Effector memory CD4-positive, alpha-beta T cell (primary cell): Measurements from ENCODE around the gene PLBD1.

ENCODE experiments used
- DNase-seq, 3 donors: peaks; one replicate each; pipeline ENCODE4 v3.0.0-alpha.2; 2020
- H3K27ac ChIP-seq: 2 replicates; pipeline ENCODE4 v1.7.0; 2013; ENCODE audit warnings: mild to moderate bottlenecking, low read length, moderate library complexity; ENCODE audit not compliant: insufficient read depth, poor library complexity, severe bottlenecking
- H3K27me3 ChIP-seq: replicated peaks from 2 replicates; pipeline ENCODE4 v1.7.0; 2013; ENCODE audit warnings: mild to moderate bottlenecking, low read length; ENCODE audit not compliant: insufficient read depth, control insufficient read depth, poor library complexity, severe bottlenecking
- H3K36me3 ChIP-seq: 2 replicates; pipeline ENCODE4 v1.7.0; 2013; ENCODE audit warnings: mild to moderate bottlenecking, low read length, moderate library complexity; ENCODE audit not compliant: control insufficient read depth, insufficient read depth
- H3K4me1 ChIP-seq: 2 replicates; pipeline ENCODE4 v1.7.0; 2013; ENCODE audit warnings: low read length, mild to moderate bottlenecking; ENCODE audit not compliant: control insufficient read depth, insufficient read depth, poor library complexity, severe bottlenecking
- H3K4me3 ChIP-seq: 2 replicates; pipeline ENCODE4 v1.7.0; 2013; ENCODE audit warnings: low read length, low read depth, mild to moderate bottlenecking; ENCODE audit not compliant: insufficient read depth, poor library complexity, severe bottlenecking
- H3K9me3 ChIP-seq: 2 replicates; pipeline ENCODE4 v1.7.0; 2013; ENCODE audit warnings: mild to moderate bottlenecking, low read length, moderate library complexity; ENCODE audit not compliant: control insufficient read depth

The PLBD1 gene

GRCh38 chr12:14597480-14597879 lies 29.8 kb upstream of the PLBD1 start:
- Histone ChIP-seq H3K4me3 (no peak overlapping the region), H3K27ac (no peak overlapping the region), H3K27me3 (no peaks in the 10 kb centered on the region), H3K36me3 (no peaks in the 10 kb centered on the region), H3K9me3 (no peaks in the 10 kb centered on the region), H3K4me1 (no peaks in the 10 kb centered on the region)
- DNase-seq, result no peak

DNA sequence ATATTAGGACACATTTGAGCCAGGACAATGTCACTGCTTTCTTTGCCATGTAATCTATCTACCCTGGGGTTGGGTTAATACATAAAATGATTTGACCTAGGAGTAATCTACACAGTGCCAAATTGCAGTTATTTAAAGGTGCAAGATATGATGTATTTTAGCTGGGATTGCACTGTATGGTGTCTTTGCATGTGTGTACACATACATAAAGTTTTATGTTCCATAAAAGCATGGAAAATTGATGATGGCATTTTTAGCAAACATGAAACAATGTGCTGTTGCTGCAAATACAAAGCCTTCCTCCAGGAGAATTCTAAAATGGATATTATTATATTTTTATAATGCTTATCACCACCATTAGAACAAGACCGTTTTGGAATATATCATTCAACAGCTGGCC lies 24.0 kb upstream of the PLBD1 start:
- Histone ChIP-seq H3K4me1 (no peaks in the 10 kb centered on the region), H3K36me3 (no peaks in the 10 kb centered on the region), H3K27ac (no peak overlapping the region), H3K27me3 (no peaks in the 10 kb centered on the region), H3K9me3 (no peaks in the 10 kb centered on the region), H3K4me3 (no peak overlapping the region)
- DNase-seq, result no peak

- no peak for DNase-seq
- Histone ChIP-seq H3K9me3 (no peaks in the 10 kb centered on the region), H3K36me3 (no peaks in the 10 kb centered on the region)
Measured at GRCh38 chr12:14589169-14590004, 21.7 kb upstream of the PLBD1 start.

GRCh38 chr12:14588571-14588970 lies 20.9 kb upstream of the PLBD1 start:
- DNase-seq, result no peak
- Histone ChIP-seq H3K4me1 (no peaks in the 10 kb centered on the region), H3K36me3 (no peaks in the 10 kb centered on the region), H3K27me3 (no peaks in the 10 kb centered on the region), H3K4me3 (no peak overlapping the region), H3K9me3 (no peaks in the 10 kb centered on the region), H3K27ac (no peak overlapping the region)

More at GRCh38 chr12:14589169-14590004, 21.7 kb upstream of the PLBD1 start:
- Histone ChIP-seq H3K4me1 (no peaks in the 10 kb centered on the region), H3K27ac (no peak overlapping the region), H3K4me3 (no peak overlapping the region), H3K27me3 (no peaks in the 10 kb centered on the region)

GRCh38 chr12:14578646-14579045 lies 11.0 kb upstream of the PLBD1 start:
- no peaks in the 10 kb centered on the region for H3K4me1 ChIP-seq
- DNase-seq, result no peak
- H3K27ac ChIP-seq, result no peak overlapping the region
- H3K36me3 ChIP-seq, result no peaks in the 10 kb centered on the region
- no peaks in the 10 kb centered on the region for H3K9me3 ChIP-seq
- no peak overlapping the region for H3K4me3 ChIP-seq
- no peaks in the 10 kb centered on the region for H3K27me3 ChIP-seq

GRCh38 chr12:14577344-14577743 lies 9.7 kb upstream of the PLBD1 start:
- Histone ChIP-seq H3K4me1 (no peaks in the 10 kb centered on the region), H3K4me3 (no peak overlapping the region), H3K36me3 (no peaks in the 10 kb centered on the region), H3K9me3 (no peaks in the 10 kb centered on the region), H3K27ac (no peak overlapping the region), H3K27me3 (no peaks in the 10 kb centered on the region)
- DNase-seq, result no peak

- no peak overlapping the region for H3K4me3 ChIP-seq
- H3K9me3 ChIP-seq, result no peaks in the 10 kb centered on the region
Measured at GRCh38 chr12:14576896-14577295, 9.2 kb upstream of the PLBD1 start.

DNA sequence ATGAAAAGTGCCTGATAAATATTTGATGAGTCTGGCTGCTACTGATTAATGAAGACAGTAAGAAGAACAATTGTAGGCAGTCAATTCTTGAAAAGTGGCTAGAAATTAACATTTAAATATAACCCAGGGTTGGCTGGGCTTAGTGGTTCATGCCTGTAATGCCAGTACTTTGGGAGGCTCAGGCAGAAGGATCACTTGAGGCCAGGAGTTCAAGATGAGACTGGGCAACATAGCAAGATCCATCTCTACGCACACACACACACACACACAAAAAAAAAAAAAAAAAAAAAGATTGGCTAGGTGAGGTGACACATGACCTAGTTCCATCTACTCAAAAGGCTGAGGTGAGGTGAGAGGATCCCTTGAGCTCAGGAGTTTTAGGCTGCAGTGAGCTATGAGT lies 7.9 kb upstream of the PLBD1 start:
- H3K4me3 ChIP-seq, result no peak overlapping the region
- H3K4me1 ChIP-seq, result no peaks in the 10 kb centered on the region
- H3K36me3 ChIP-seq, result no peaks in the 10 kb centered on the region
- H3K9me3 ChIP-seq, result no peaks in the 10 kb centered on the region
- peaks cover 1% of the 10 kb centered on the region for H3K27me3 ChIP-seq
- H3K27ac ChIP-seq, result no peak overlapping the region
- DNase-seq, result no peak

More at GRCh38 chr12:14576896-14577295, 9.2 kb upstream of the PLBD1 start:
- H3K27ac ChIP-seq, result no peak overlapping the region
- no peaks in the 10 kb centered on the region for H3K4me1 ChIP-seq
- no peaks in the 10 kb centered on the region for H3K36me3 ChIP-seq
- no peaks in the 10 kb centered on the region for H3K27me3 ChIP-seq
- DNase-seq, result no peak

DNA sequence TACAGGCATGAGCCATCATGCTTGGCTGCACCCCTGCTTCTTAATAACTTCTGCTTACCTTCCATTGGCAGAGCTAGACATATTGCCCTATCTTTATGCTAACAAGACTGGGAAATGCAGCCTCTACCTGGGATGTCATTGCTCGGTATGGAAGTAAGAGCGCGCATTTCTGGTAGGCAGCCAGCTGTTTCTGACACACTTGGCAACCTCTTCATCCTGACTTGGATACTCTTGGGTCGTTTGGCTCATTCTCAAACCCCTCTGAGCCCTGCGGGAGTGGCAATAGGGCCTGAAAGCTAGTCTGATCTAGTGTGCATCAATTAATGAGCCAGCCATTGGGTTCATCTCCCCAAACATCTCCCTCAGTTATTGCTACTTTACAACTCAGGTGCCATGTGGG lies 5.4 kb upstream of the PLBD1 start:
- Histone ChIP-seq H3K4me3 (no peak overlapping the region), H3K36me3 (no peaks in the 10 kb centered on the region), H3K4me1 (no peaks in the 10 kb centered on the region), H3K9me3 (no peaks in the 10 kb centered on the region), H3K27me3 (peaks cover 3% of the 10 kb centered on the region), H3K27ac (no peak overlapping the region)
- no peak for DNase-seq

DNA sequence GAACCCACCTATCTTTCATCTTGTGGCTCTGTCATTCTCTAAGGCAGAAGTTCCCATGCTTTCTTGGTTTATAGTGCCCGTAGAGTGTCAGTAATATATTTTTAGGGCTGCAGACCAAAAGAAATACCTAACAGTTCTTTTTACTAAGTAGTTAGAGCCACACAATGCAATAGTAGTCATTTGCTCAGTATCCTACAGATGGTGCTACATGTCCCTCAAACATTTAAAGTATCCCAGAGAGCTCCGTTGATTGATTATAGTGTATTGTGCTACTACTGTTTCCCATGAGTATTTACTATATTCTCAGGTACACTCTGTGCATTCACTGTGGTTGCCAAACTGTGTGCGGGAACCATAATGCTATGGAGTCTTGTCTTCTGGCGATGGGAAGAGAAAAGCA lies 4.7 kb upstream of the PLBD1 start:
- H3K4me1 ChIP-seq, result peaks cover 1% of the 10 kb centered on the region
- peaks cover 3% of the 10 kb centered on the region for H3K27me3 ChIP-seq
- no peak for DNase-seq
- no peaks in the 10 kb centered on the region for H3K36me3 ChIP-seq
- H3K4me3 ChIP-seq, result no peak overlapping the region
- no peaks in the 10 kb centered on the region for H3K9me3 ChIP-seq
- no peak overlapping the region for H3K27ac ChIP-seq
